Skeletal muscle tissue (tissue), 4 donors: ENCODE data around the gene TMEM181. TPM values are rescaled to one million over a fixed set of nuclear protein-coding genes. Genes with fewer than 3 reads are reported as not detected.
"Not testable (repeated sequence)": the region's sequence is repeated elsewhere in the genome, so short reads cannot be mapped to it uniquely, and the experiment has no call there.

Source experiments
- H3K27ac ChIP-seq: one replicate; pipeline ENCODE4 v1.7.0; 2013; ENCODE audit warnings: mild to moderate bottlenecking, low read depth, low read length, inconsistent platforms
- H3K27me3 ChIP-seq, 3 donors: one replicate each; pipeline ENCODE4 v1.7.0; 2013; ENCODE audit warnings: low read length in 3 of 3; ENCODE audit not compliant: control insufficient read depth in 3 of 3, insufficient read depth in 3 of 3
- H3K36me3 ChIP-seq, 3 donors: one replicate each; pipeline ENCODE4 v1.7.0; 2013; ENCODE audit warnings: low read length in 3 of 3; ENCODE audit not compliant: control insufficient read depth in 3 of 3, insufficient read depth in 3 of 3
- H3K4me1 ChIP-seq, 3 donors: one replicate each; pipeline ENCODE4 v1.7.0; 2013; ENCODE audit warnings: low read length in 3 of 3, mild to moderate bottlenecking in 3 of 3; ENCODE audit not compliant: control insufficient read depth in 3 of 3, insufficient read depth in 3 of 3
- H3K4me3 ChIP-seq, 3 donors: one replicate each; pipeline ENCODE4 v1.7.0; 2013; ENCODE audit warnings: low read length in 3 of 3
- H3K9ac ChIP-seq, 3 donors: one replicate each; pipeline ENCODE4 v1.7.0; 2013; ENCODE audit warnings: low read length in 3 of 3, mild to moderate bottlenecking in 3 of 3, moderate library complexity in 2 of 3, low read depth in 1 of 3
- H3K9me3 ChIP-seq, 3 donors: one replicate each; pipeline ENCODE4 v1.7.0; 2013; ENCODE audit warnings: low read length in 3 of 3; ENCODE audit not compliant: control insufficient read depth in 3 of 3
- total RNA-seq: library from RNA; depleted of rRNA; stranded (reverse); fragments of >200 nt; gene quantifications from one replicate; pipeline ENCODE4 v1.2.3, GENCODE V29; 2014
- donor health status: Osteomylitis.

TMEM181 gene
- total RNA-seq, 1 donor from 2014 or later, result 17.2 TPM

GRCh38 chr6:158653577-158654354 lies 93.9 kb downstream of the TMEM181 start:
- H3K9me3 ChIP-seq, result no peaks in the 10 kb centered on the region
- H3K27me3 ChIP-seq, result no peaks in the 10 kb centered on the region
- H3K4me1 ChIP-seq, result peaks cover 24 to 32% (median 24%) of the 10 kb centered on the region in 3 donors
- H3K4me3 ChIP-seq, result peak overlapping the region in 1 of 3 donors; percentile 8
- H3K36me3 ChIP-seq, result no peaks in the 10 kb centered on the region
- no peak overlapping the region for H3K9ac ChIP-seq
- peak overlapping the region; percentile 81 for H3K27ac ChIP-seq

- H3K36me3 ChIP-seq, result no peaks in the 10 kb centered on the region
- H3K9ac ChIP-seq, result peak overlapping the region in 2 of 3 donors; percentile 52 to 57
- H3K4me3 ChIP-seq, result peak overlapping the region in 2 of 3 donors; percentile 28 to 46
- H3K9me3 ChIP-seq, result no peaks in the 10 kb centered on the region
- H3K27me3 ChIP-seq, result no peaks in the 10 kb centered on the region
- peaks cover 21 to 24% (median 21%) of the 10 kb centered on the region in 3 donors for H3K4me1 ChIP-seq
- peak overlapping the region; percentile 81 for H3K27ac ChIP-seq
These were observed 94.6 kb downstream of the TMEM181 start for GRCh38 chr6:158654498-158654897.

- H3K4me3 ChIP-seq, result peak overlapping the region in 2 of 3 donors; percentile 28 to 46
- H3K27ac ChIP-seq, result peak overlapping the region; percentile 81
- no peak overlapping the region for H3K9ac ChIP-seq
- no peaks in the 10 kb centered on the region for H3K27me3 ChIP-seq
- H3K9me3 ChIP-seq, result no peaks in the 10 kb centered on the region
- H3K36me3 ChIP-seq, result no peaks in the 10 kb centered on the region
- H3K4me1 ChIP-seq, result peaks cover 21 to 24% (median 21%) of the 10 kb centered on the region in 3 donors
These were observed 95.1 kb downstream of the TMEM181 start for GRCh38 chr6:158654960-158655489.

GRCh38 chr6:158655569-158656450 lies 95.9 kb downstream of the TMEM181 start:
- H3K27me3 ChIP-seq, result no peaks in the 10 kb centered on the region
- H3K9ac ChIP-seq, result no peak overlapping the region
- H3K4me1 ChIP-seq, result peaks cover 21 to 24% (median 21%) of the 10 kb centered on the region in 3 donors
- H3K9me3 ChIP-seq, result no peaks in the 10 kb centered on the region
- H3K27ac ChIP-seq, result peak overlapping the region; percentile 81
- H3K4me3 ChIP-seq, result peak overlapping the region in 1 of 3 donors; percentile 28
- H3K36me3 ChIP-seq, result no peaks in the 10 kb centered on the region

- H3K27me3 ChIP-seq, H3K9ac ChIP-seq, H3K27ac ChIP-seq, H3K9me3 ChIP-seq, H3K36me3 ChIP-seq, H3K4me3 ChIP-seq: not testable (repeated sequence)
- H3K4me1 ChIP-seq, result peaks cover 21 to 24% (median 21%) of the 10 kb centered on the region in 3 donors
These were observed 97.1 kb downstream of the TMEM181 start for GRCh38 chr6:158656986-158657385.

GRCh38 chr6:158660333-158660754 lies 100.5 kb downstream of the TMEM181 start:
- Histone ChIP-seq H3K9ac (no peak overlapping the region), H3K4me1 (peaks cover 21 to 28% (median 27%) of the 10 kb centered on the region in 3 donors), H3K36me3 (peaks cover 0 to 2% (median 0%) of the 10 kb centered on the region in 3 donors), H3K4me3 (no peak overlapping the region), H3K27me3 (no peaks in the 10 kb centered on the region), H3K9me3 (no peaks in the 10 kb centered on the region), H3K27ac (no peak overlapping the region)

GRCh38 chr6:158661156-158661685 lies 101.3 kb downstream of the TMEM181 start:
- no peak overlapping the region for H3K27ac ChIP-seq
- no peak overlapping the region for H3K4me3 ChIP-seq
- no peaks in the 10 kb centered on the region for H3K9me3 ChIP-seq
- no peak overlapping the region for H3K9ac ChIP-seq
- H3K36me3 ChIP-seq, result peaks cover 0 to 3% (median 0%) of the 10 kb centered on the region in 3 donors
- H3K4me1 ChIP-seq, result peaks cover 15 to 22% (median 21%) of the 10 kb centered on the region in 3 donors
- no peaks in the 10 kb centered on the region for H3K27me3 ChIP-seq

GRCh38 chr6:158662607-158662953 lies 102.7 kb downstream of the TMEM181 start:
- H3K36me3 ChIP-seq, result peaks cover 0 to 3% (median 2%) of the 10 kb centered on the region in 3 donors
- peak overlapping the region; percentile 72 to 82 (median 78) for H3K4me3 ChIP-seq
- peak overlapping the region; percentile 67 to 85 (median 84) for H3K9ac ChIP-seq
- H3K27me3 ChIP-seq, result no peaks in the 10 kb centered on the region
- H3K4me1 ChIP-seq, result peaks cover 25 to 35% (median 33%) of the 10 kb centered on the region in 3 donors
- no peaks in the 10 kb centered on the region for H3K9me3 ChIP-seq
- peak overlapping the region; percentile 65 for H3K27ac ChIP-seq

GRCh38 chr6:158662954-158663624 lies 103.2 kb downstream of the TMEM181 start:
- Histone ChIP-seq H3K36me3 (peaks cover 0 to 3% (median 2%) of the 10 kb centered on the region in 3 donors), H3K4me1 (peaks cover 26 to 39% (median 33%) of the 10 kb centered on the region in 3 donors), H3K27me3 (no peaks in the 10 kb centered on the region), H3K27ac (peak overlapping the region; percentile 65), H3K4me3 (peak overlapping the region; percentile 72 to 82 (median 78)), H3K9me3 (no peaks in the 10 kb centered on the region), H3K9ac (peak overlapping the region; percentile 67 to 85 (median 84))
